Measurements from ENCODE around the gene SEC24B.

SEC24B gene

GRCh38 chr4:109589605-109590004 lies 156.0 kb downstream of the SEC24B start:
- DNase-seq, result no peak
- no peaks in the 10 kb centered on the region for H3K36me3 ChIP-seq
- H3K4me3 ChIP-seq (ENCODE audit: low read depth, low read length), result no peak overlapping the region
- no peak for TF ChIP-seq CTCF (IDR thresholded peaks at IDR 0.05; ENCODE audit: low read depth, low read length)
- H3K9me3 ChIP-seq, result no peaks in the 10 kb centered on the region
- no peaks in the 10 kb centered on the region for H3K4me1 ChIP-seq
- peaks cover 3% of the 10 kb centered on the region; the same call in 1 of the 2 replicates for H3K27me3 ChIP-seq
